ENCODE results near the gene ZNF512.
"Not testable (repeated sequence)": the region's sequence is repeated elsewhere in the genome, so short reads cannot be mapped to it uniquely, and the experiment has no call there.

Gene ZNF512, protein sequence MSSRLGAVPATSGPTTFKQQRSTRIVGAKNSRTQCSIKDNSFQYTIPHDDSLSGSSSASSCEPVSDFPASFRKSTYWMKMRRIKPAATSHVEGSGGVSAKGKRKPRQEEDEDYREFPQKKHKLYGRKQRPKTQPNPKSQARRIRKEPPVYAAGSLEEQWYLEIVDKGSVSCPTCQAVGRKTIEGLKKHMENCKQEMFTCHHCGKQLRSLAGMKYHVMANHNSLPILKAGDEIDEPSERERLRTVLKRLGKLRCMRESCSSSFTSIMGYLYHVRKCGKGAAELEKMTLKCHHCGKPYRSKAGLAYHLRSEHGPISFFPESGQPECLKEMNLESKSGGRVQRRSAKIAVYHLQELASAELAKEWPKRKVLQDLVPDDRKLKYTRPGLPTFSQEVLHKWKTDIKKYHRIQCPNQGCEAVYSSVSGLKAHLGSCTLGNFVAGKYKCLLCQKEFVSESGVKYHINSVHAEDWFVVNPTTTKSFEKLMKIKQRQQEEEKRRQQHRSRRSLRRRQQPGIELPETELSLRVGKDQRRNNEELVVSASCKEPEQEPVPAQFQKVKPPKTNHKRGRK

DNA sequence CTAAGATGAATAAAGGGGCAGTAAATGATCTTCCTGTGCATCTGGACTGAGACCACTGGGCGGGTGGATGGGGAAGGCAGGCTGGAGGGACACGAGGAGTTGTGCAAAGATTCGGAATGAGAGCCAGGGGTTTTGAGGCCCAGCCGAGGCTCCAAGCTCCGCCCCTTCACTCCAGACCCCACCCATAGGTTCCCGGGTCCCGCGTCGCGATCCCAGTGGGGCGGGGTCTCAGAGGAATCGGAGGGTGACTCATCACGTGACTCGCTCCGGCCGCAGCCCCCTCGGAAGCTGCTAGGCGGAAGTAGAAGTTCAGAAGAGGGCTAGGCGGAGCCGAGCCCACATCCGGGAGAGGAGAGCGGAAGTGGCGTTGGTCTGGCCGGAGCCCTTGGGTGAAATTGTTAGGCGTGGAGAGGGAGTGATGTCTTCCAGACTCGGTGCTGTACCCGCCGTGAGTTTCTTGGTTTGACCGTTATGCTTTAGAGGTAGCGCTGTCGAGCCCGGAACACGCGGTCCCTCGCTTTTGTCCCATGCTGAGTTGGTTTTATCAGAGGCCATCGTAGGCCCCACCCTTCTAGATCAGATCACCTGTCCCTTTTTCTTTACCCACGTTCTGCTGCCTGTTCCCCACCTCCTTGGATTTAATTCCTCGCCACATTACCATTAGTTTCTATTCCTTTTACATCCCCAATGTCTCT, at the start of gene ZNF512:
Gene ZNF512, plus strand, starts transcription at position 348 of the 695 bp plus-strand sequence. Its CDS starts 71 bp downstream, at position 419.
- peak within 1 kb of the TSS; percentile 61 for H3K27ac ChIP-seq
- DNase-seq (ENCODE audit: low read depth, low spot score), result no peak

DNA sequence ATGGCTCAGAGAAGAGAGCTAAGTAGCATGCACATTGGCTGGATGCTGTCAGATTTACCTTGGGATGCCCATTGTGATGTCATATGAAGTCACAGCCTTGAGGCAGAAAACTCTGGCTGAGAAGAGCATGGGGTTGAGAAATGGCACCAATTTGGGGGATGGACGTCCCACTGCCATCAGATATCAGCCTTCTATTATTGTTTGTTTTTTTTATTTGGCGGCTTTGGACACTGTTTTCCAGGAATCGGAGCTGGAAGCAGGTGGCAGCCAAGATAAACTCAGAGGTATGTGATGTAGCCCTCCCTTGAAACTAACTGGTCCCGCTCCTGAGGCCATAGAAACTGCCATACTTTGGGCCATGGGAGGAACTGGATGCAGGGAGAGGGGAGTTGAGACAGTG, 45.6 kb upstream of the ZNF512 start:
- no peak for DNase-seq (ENCODE audit: low read depth, low spot score)
- H3K27ac ChIP-seq, result no peak overlapping the region

DNA sequence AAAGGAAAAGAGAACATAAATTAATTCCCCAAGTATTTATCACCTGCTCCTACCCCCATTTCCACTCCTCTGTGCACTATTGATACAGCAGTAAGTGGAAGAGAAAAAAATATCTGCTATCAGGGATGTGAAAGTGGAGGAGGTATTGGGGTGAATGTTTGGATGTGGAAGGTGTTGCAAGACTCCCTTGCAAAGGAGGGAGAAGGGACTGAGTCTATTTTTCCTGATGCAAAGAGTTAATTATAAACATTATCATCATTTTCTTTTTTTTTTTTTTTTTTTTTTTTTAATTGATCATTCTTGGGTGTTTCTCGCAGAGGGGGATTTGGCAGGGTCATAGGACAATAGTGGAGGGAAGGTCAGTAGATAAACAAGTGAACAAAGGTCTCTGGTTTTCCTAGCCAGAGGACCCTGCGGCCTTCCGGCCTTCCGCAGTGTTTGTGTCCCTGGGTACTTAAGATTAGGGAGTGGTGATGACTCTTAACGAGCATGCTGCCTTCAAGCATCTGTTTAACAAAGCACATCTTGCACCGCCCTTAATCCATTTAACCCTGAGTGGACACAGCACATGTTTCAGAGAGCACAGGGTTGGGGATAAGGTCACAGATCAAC, 43.9 kb upstream of the ZNF512 start:
- not testable (repeated sequence) for H3K27ac ChIP-seq; DNase-seq (ENCODE audit: low read depth, low spot score)

- not testable (repeated sequence) for DNase-seq (ENCODE audit: low read depth, low spot score); H3K27ac ChIP-seq
Observed at GRCh38 chr2:27539649-27540048, 43.2 kb upstream of the ZNF512 start.

DNA sequence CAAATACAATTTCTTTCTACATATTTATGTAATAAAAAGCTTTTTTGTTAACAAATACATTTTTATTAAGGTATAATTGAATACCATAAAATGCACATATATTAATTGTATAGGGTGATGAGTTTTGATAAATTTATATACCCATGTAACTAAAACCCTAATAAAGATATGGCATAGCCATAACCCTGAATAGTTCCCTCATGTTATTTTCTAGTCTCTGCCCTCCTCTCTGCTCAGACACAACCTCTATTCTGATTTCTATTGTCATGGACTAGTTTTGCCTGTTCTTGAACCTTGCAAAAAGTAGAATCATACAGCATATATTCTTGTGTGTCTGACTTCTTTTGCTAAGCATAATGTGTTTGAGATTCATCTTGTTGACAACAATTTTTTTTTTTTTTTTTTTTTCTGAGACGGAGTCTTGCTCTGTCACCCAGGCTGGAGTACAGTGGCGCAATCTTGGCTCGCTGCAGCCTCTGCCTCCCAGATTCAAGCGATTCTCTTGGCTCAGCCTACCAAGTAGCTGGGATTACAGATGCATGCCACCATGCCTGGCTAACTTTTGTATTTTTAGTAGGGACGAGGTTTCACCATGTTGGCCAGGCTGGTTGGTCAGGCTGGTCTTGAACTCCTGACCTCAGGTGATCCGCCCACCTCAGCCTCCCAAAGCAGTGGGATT, 38.6 kb upstream of the ZNF512 start:
- DNase-seq (ENCODE audit: low read depth, low spot score), result no peak
- no peak overlapping the region for H3K27ac ChIP-seq

DNA sequence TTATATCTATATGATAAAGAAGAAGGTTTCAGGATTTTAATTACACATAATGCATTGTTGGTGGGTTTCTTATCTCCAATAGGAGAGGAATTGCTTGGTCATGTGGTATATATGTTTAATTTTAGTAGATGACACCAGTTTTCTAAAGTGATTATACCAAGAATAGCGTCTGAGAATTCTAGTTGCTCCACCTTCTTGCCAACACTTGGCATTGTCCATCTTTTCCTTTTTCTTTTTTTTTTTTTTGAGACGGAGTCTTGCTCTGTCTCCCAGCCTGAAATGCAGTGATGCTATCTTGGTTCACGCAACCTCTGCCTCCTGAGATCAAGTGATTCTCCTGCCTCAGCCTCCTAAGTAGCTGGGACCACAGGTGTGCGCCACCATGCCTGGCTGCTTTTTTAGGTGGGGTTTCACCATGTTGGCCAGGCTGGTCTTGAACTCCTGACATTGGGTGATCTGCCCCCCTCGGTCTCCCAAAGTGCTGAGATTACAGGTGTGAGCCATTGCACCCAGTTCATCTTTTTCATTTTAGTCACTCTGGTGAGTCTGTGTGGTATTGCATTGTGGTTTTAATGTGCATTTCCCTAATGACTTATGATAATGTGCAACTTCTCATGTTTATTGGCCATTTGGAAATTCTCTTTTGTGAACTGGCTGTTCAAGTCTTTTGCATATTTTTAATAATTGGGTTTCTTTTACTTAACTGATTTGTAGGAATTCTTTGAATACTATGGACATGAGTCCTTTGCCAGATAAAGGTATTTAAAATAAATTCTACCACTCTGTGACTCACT, 37.3 kb upstream of the ZNF512 start:
- peak; percentile 34 for DNase-seq (ENCODE audit: low read depth, low spot score)
- H3K27ac ChIP-seq, result peak overlapping the region; percentile 45

- H3K27ac ChIP-seq, result no peak overlapping the region
- DNase-seq (ENCODE audit: low read depth, low spot score), result no peak
Observed at GRCh38 chr2:27549303-27549702, 33.5 kb upstream of the ZNF512 start.

DNA sequence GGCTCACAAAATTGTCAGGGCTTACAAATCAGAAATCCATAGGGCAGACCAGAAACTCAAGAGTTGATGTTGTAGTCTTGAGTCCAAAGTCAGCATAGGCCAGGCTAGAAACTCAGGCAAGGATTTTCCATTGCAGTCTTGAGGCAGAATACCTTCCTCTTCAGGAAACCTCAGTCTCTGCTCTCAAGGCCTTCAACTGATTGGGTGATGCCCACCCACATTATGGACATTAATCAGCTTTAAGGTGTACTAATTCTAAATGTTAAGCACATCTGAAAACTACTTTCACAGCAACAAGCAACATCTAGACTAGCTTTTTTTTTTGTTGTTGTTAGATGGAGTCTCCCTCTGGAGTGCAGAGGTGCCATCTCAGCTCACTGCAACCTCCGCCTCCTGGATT, 31.3 kb upstream of the ZNF512 start:
- no peak for DNase-seq (ENCODE audit: low read depth, low spot score)
- no peak overlapping the region for H3K27ac ChIP-seq

GRCh38 chr2:27552941-27553340, 29.9 kb upstream of the ZNF512 start:
- no peak for DNase-seq (ENCODE audit: low read depth, low spot score)
- H3K27ac ChIP-seq, result no peak overlapping the region

- H3K27ac ChIP-seq; DNase-seq (ENCODE audit: low read depth, low spot score): not testable (repeated sequence)
Observed at GRCh38 chr2:27554451-27554850, 28.4 kb upstream of the ZNF512 start.

- no peak for DNase-seq (ENCODE audit: low read depth, low spot score)
- no peak overlapping the region for H3K27ac ChIP-seq
Observed at GRCh38 chr2:27559228-27559627, 23.6 kb upstream of the ZNF512 start.

GRCh38 chr2:27561060-27561459, 21.8 kb upstream of the ZNF512 start:
- no peak for DNase-seq (ENCODE audit: low read depth, low spot score)
- H3K27ac ChIP-seq, result no peak overlapping the region

DNA sequence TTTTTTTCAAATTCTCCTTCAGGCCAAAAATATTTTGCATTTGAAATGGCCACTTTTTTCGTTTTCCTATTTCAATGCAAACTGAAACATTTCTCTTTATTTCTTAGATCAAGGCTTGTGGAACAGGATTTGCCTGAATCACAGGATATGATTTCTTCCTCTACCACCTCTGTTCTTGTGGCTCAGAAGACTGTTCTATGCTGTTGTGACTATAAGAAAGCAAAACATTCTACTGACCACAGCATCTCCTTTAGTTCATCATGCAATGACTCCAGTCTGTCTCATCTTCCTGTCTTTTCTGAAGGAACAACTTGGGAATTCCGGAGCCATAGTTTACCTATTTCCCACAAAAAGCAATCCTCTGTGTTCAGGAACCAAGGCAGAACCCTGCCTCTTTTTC, 16.2 kb upstream of the ZNF512 start:
- peak overlapping the region; percentile 94 for H3K27ac ChIP-seq
- DNase-seq (ENCODE audit: low read depth, low spot score), result peak; percentile 61

- DNase-seq (ENCODE audit: low read depth, low spot score), result no peak
Observed at GRCh38 chr2:27569398-27569797, 13.4 kb upstream of the ZNF512 start.

GRCh38 chr2:27571197-27571596, 11.6 kb upstream of the ZNF512 start:
- no peak for DNase-seq (ENCODE audit: low read depth, low spot score)
- H3K27ac ChIP-seq, result no peak overlapping the region

More at GRCh38 chr2:27569398-27569797, 13.4 kb upstream of the ZNF512 start:
- H3K27ac ChIP-seq, result no peak overlapping the region

- no peak overlapping the region for H3K27ac ChIP-seq
Observed at GRCh38 chr2:27571681-27572080, 11.2 kb upstream of the ZNF512 start.

GRCh38 chr2:27572439-27572838, 10.4 kb upstream of the ZNF512 start:
- H3K27ac ChIP-seq, result no peak overlapping the region
- no peak for DNase-seq (ENCODE audit: low read depth, low spot score)

More at GRCh38 chr2:27571681-27572080, 11.2 kb upstream of the ZNF512 start:
- no peak for DNase-seq (ENCODE audit: low read depth, low spot score)

DNA sequence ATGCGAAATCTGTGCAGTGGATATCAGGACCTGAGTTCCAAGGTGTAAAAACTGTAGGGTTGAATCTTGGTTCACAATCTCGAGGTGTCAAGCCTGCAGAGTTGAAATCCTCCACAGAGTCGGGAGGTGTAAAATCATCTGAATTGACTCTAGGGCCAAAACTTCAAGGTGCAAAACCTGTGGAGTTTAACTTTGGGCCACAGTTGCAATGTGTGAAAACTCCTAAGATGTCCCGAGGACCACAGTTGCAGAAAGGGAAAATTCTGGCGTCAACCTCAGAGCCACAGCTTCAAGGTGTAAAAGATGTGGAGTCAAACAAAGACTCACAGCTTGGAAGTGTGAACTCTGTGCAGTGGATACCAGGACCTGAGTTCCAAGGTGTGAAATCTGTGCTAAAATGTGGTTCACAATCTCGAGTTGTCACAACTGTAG, 9.8 kb upstream of the ZNF512 start:
- no peak for DNase-seq (ENCODE audit: low read depth, low spot score)
- H3K27ac ChIP-seq, result no peak overlapping the region

- H3K27ac ChIP-seq, result no peak overlapping the region
- DNase-seq (ENCODE audit: low read depth, low spot score), result no peak
Observed at GRCh38 chr2:27573452-27573851, 9.4 kb upstream of the ZNF512 start.
